Liver (tissue), 9 donors: ENCODE results near the gene ZNF541. TPM values are rescaled to one million over a fixed set of nuclear protein-coding genes. Genes with fewer than 3 reads are reported as not detected.

ENCODE experiments used
- DNase-seq: peaks from one replicate; pipeline ENCODE4 v3.0.0-alpha.2; 2017; ENCODE audit warnings: low spot score
- H3K27ac ChIP-seq, 2 donors: one replicate each; pipeline ENCODE4 v1.7.0; 2013; ENCODE audit warnings: inconsistent platforms in 2 of 2, low read length in 2 of 2, control low read depth in 1 of 2, low read depth in 1 of 2, mild to moderate bottlenecking in 1 of 2
- H3K27me3 ChIP-seq, 4 donors: one replicate each; pipeline versions ENCODE4 v1.6.1 to v1.7.0; 2013; ENCODE audit warnings: low read length in 3 of 4, inconsistent platforms in 1 of 4, mild to moderate bottlenecking in 1 of 4, moderate library complexity in 1 of 4; ENCODE audit not compliant: control insufficient read depth in 4 of 4, insufficient read depth in 4 of 4
- H3K36me3 ChIP-seq, 4 donors: one replicate each; pipeline versions ENCODE4 v1.6.1 to v1.7.0; 2013; ENCODE audit warnings: low read length in 3 of 4, mild to moderate bottlenecking in 3 of 4, low read depth in 1 of 4, moderate library complexity in 1 of 4; ENCODE audit not compliant: control insufficient read depth in 4 of 4, insufficient read depth in 3 of 4
- H3K4me1 ChIP-seq, 4 donors: one replicate each; pipeline versions ENCODE4 v1.6.1 to v1.7.0; 2013; ENCODE audit warnings: low read length in 3 of 4, mild to moderate bottlenecking in 3 of 4, moderate library complexity in 1 of 4; ENCODE audit not compliant: control insufficient read depth in 4 of 4, insufficient read depth in 4 of 4
- H3K4me3 ChIP-seq, 3 donors: one replicate each; pipeline versions ENCODE4 v1.6.1 to v1.7.0; 2013; ENCODE audit warnings: low read length in 3 of 3, control low read depth in 1 of 3, low read depth in 1 of 3, mild to moderate bottlenecking in 1 of 3
- H3K9ac ChIP-seq, 2 donors: one replicate each; pipeline ENCODE4 v1.7.0; 2013; ENCODE audit warnings: low read length in 2 of 2, mild to moderate bottlenecking in 2 of 2, moderate library complexity in 2 of 2, control low read depth in 1 of 2, low read depth in 1 of 2
- H3K9me3 ChIP-seq, 4 donors: one replicate each; pipeline versions ENCODE4 v1.6.1 to v1.7.0; 2013; ENCODE audit warnings: low read length in 3 of 4; ENCODE audit not compliant: control insufficient read depth in 4 of 4
- EGR1 ChIP-seq, 2 donors: IDR thresholded peaks; 2 replicates each; pipeline ENCODE4 v1.6.1; 2016 to 2018; ENCODE audit warnings: antibody characterized with exemption in 2 of 2, low read depth in 2 of 2
- FOXA1 ChIP-seq: IDR thresholded peaks from 2 replicates; pipeline ENCODE4 v1.6.1; 2016; ENCODE audit warnings: antibody characterized with exemption
- FOXA2 ChIP-seq: IDR thresholded peaks from 2 replicates; pipeline ENCODE4 v1.6.1; 2016; ENCODE audit warnings: antibody characterized with exemption
- GABPA ChIP-seq, 2 donors: IDR thresholded peaks in 1 of 2; conservative IDR thresholded peaks in 1 of 2; 2 replicates each; pipeline ENCODE4 v1.6.1; 2016; ENCODE audit warnings: antibody characterized with exemption in 2 of 2, mild to moderate bottlenecking in 1 of 2, moderate library complexity in 1 of 2
- HNF4A ChIP-seq, 2 donors: conservative IDR thresholded peaks; 2 replicates each; pipeline ENCODE4 v1.6.1; 2016; ENCODE audit warnings: antibody characterized with exemption in 2 of 2, mild to moderate bottlenecking in 2 of 2
- HNF4G ChIP-seq: IDR thresholded peaks from 2 replicates; pipeline ENCODE4 v1.6.1; 2016; ENCODE audit warnings: antibody characterized with exemption
- JUND ChIP-seq, 2 donors: IDR thresholded peaks; 2 replicates each; pipeline ENCODE4 v1.6.1; 2016; ENCODE audit warnings: antibody characterized with exemption in 2 of 2
- NR2F2 ChIP-seq: IDR thresholded peaks from 2 replicates; pipeline ENCODE4 v1.6.1; 2016; ENCODE audit warnings: antibody characterized with exemption
- RAD21 ChIP-seq, 2 donors: IDR thresholded peaks; 2 replicates each; pipeline ENCODE4 v1.6.1; 2016; ENCODE audit warnings: antibody characterized with exemption in 2 of 2, mild to moderate bottlenecking in 2 of 2
- RXRA ChIP-seq, 2 donors: IDR thresholded peaks; 2 replicates each; pipeline ENCODE4 v1.6.1; 2017 to 2018; ENCODE audit warnings: antibody characterized with exemption in 2 of 2, mild to moderate bottlenecking in 1 of 2
- SP1 ChIP-seq: IDR thresholded peaks from 2 replicates; pipeline ENCODE4 v1.6.1; 2018; ENCODE audit warnings: antibody characterized with exemption, mild to moderate bottlenecking
- TAF1 ChIP-seq: conservative IDR thresholded peaks from 2 replicates; pipeline ENCODE4 v1.6.1; 2016; ENCODE audit warnings: antibody characterized with exemption, mild to moderate bottlenecking
- YY1 ChIP-seq: IDR thresholded peaks from 2 replicates; pipeline ENCODE4 v1.6.1; 2016; ENCODE audit warnings: antibody characterized with exemption, mild to moderate bottlenecking
- WGBS: extraction: QIAGEN DNeasy Blood & Tissue Kit; methylation state at CpG from one replicate; pipeline ENCODE4 v1.1.7; 2013; 5-methylcytosine and 5-hydroxymethylcytosine counted together
- polyA plus RNA-seq, 2 donors: library from polyadenylated mRNA; stranded (reverse) in 1 of 2; unstranded in 1 of 2; fragments of 200-250 nt in 1 of 2; fragments of >200 nt in 1 of 2; fragmentation: Nextera tagmentation in 1 of 2; extraction: Ambion mirVana in 1 of 2; gene quantifications; one replicate each; pipeline versions ENCODE4 v1.2.1 to v1.2.3, GENCODE V29; 2013 to 2015
- total RNA-seq, 2 donors: library from RNA; depleted of rRNA; stranded (reverse); fragments of >200 nt; gene quantifications; one replicate each; pipeline ENCODE4 v1.2.3, GENCODE V29; 2014
- TF ChIP-seq, protein P1 (sequence below): IDR thresholded peaks from 2 replicates; pipeline ENCODE4 v1.6.1; 2016; ENCODE audit warnings: antibody characterized with exemption
- TF ChIP-seq, protein P2 (sequence below): IDR thresholded peaks from 2 replicates; pipeline ENCODE4 v1.6.1; 2016; ENCODE audit warnings: antibody characterized with exemption, mild to moderate bottlenecking
- TF ChIP-seq, protein P3 (sequence below): IDR thresholded peaks from 2 replicates; pipeline ENCODE4 v1.6.1; 2016; ENCODE audit warnings: antibody characterized with exemption
- TF ChIP-seq, protein P4 (sequence below): IDR thresholded peaks from 2 replicates; pipeline ENCODE4 v1.6.1; 2016; ENCODE audit warnings: antibody characterized with exemption
- TF ChIP-seq, protein P5 (sequence below): fragments of 150-350 bp; IDR thresholded peaks from 2 replicates; pipeline ENCODE4 v1.5.1; 2017; ENCODE audit warnings: improper control_type of control experiment, low read depth, low read length; ENCODE audit not compliant: missing input control
- donor health status: healthy.
- donor health status: healthy.
- donor health status: healthy.
- donor health status: healthy.
- donor health status: healthy.

ZNF541 gene
- total and polyA plus RNA-seq, 4 donors, result 0.05 to 0.09 (median 0.08) TPM; not detected in 1

DNA sequence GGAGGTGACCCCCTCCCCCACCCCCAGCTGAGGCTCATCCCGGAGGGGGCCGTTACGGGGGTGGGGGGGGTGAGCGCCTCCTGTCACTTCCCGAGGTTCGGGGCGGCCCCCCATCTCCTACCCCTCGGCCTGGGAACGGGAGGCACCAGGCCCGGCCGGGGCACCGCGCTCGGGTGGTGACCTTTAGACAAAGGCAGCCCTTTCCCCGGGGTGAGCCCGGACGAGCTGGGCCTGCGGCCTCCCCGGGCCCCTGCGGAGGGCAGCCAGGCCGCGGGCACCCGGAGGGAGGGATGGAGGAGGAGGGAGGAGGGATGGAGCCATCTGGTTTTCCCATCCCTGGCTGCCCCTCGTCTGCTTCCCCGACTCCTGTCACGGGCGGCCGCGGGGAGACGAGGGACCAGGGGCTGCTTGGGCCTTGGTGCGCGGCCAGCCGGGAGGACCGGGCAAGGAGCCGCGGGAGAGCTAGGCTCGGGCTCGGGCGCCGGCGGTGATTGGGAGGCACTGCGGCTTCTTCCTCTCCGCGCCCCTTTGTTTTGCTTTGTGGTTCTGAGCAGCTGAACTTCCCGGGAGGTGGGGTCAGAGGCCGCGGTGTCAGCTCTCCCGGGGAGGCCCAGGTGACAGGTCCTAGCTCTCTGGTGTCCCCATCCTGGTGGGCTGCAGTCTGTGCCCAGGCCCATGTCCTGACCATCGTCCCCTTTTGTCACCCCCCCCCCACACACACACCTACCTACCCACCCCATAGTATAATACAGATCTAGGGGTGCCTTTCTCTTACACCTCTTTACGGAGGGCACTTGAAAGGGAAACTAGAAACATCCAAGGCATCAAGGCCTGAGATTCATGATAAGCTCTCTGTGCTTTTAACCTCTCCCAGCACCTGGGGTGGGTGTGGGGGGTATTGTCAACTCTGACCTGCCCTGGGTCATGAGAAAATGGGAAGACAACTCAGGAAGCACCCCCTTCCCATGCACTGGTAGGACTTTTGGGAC, 37.3 kb upstream of the ZNF541 start:
- Histone ChIP-seq H3K4me3 (peak overlapping the region; percentile 57 to 94 (median 72)), H3K4me1 (peaks cover 8 to 28% (median 16%) of the 10 kb centered on the region in 4 donors), H3K9me3 (no peaks in the 10 kb centered on the region), H3K9ac (peak overlapping the region in 1 of 2 donors; percentile 53), H3K27me3 (no peaks in the 10 kb centered on the region), H3K27ac (peak overlapping the region; percentile 81 to 87), H3K36me3 (no peaks in the 10 kb centered on the region)
- under 1% methylated on average over 50 of the region's 50 CpGs for WGBS
- peak; percentile 58 for DNase-seq
- TF ChIP-seq RXRA (IDR thresholded peaks at IDR 0.05) (peak; percentile 87 to 88), TAF1 (peak; percentile 20), HNF4G (no peak), FOXA2 (no peak), YY1 (no peak), EGR1 (IDR thresholded peaks at IDR 0.05; ENCODE audit: low read depth in 2 of 2) (no peak), RAD21 (IDR thresholded peaks at IDR 0.05) (peak; percentile 21 to 24), FOXA1 (no peak), JUND (IDR thresholded peaks at IDR 0.05) (no peak), NR2F2 (no peak), HNF4A (conservative IDR thresholded peaks at IDR 0.05) (peak in 1 of 2 donors; percentile 23), SP1 (peak; percentile 12), GABPA (IDR thresholded peaks at IDR 0.05 in 1 of 2, conservative IDR thresholded peaks at IDR 0.05 in 1 of 2) (no peak)
- TF ChIP-seq, protein P1, sequence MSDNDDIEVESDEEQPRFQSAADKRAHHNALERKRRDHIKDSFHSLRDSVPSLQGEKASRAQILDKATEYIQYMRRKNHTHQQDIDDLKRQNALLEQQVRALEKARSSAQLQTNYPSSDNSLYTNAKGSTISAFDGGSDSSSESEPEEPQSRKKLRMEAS, result no peak
- TF ChIP-seq, protein P2, sequence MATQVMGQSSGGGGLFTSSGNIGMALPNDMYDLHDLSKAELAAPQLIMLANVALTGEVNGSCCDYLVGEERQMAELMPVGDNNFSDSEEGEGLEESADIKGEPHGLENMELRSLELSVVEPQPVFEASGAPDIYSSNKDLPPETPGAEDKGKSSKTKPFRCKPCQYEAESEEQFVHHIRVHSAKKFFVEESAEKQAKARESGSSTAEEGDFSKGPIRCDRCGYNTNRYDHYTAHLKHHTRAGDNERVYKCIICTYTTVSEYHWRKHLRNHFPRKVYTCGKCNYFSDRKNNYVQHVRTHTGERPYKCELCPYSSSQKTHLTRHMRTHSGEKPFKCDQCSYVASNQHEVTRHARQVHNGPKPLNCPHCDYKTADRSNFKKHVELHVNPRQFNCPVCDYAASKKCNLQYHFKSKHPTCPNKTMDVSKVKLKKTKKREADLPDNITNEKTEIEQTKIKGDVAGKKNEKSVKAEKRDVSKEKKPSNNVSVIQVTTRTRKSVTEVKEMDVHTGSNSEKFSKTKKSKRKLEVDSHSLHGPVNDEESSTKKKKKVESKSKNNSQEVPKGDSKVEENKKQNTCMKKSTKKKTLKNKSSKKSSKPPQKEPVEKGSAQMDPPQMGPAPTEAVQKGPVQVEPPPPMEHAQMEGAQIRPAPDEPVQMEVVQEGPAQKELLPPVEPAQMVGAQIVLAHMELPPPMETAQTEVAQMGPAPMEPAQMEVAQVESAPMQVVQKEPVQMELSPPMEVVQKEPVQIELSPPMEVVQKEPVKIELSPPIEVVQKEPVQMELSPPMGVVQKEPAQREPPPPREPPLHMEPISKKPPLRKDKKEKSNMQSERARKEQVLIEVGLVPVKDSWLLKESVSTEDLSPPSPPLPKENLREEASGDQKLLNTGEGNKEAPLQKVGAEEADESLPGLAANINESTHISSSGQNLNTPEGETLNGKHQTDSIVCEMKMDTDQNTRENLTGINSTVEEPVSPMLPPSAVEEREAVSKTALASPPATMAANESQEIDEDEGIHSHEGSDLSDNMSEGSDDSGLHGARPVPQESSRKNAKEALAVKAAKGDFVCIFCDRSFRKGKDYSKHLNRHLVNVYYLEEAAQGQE, result peak; percentile 63
- TF ChIP-seq, protein P3, sequence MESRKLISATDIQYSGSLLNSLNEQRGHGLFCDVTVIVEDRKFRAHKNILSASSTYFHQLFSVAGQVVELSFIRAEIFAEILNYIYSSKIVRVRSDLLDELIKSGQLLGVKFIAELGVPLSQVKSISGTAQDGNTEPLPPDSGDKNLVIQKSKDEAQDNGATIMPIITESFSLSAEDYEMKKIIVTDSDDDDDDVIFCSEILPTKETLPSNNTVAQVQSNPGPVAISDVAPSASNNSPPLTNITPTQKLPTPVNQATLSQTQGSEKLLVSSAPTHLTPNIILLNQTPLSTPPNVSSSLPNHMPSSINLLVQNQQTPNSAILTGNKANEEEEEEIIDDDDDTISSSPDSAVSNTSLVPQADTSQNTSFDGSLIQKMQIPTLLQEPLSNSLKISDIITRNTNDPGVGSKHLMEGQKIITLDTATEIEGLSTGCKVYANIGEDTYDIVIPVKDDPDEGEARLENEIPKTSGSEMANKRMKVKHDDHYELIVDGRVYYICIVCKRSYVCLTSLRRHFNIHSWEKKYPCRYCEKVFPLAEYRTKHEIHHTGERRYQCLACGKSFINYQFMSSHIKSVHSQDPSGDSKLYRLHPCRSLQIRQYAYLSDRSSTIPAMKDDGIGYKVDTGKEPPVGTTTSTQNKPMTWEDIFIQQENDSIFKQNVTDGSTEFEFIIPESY, result no peak
- TF ChIP-seq, protein P4, sequence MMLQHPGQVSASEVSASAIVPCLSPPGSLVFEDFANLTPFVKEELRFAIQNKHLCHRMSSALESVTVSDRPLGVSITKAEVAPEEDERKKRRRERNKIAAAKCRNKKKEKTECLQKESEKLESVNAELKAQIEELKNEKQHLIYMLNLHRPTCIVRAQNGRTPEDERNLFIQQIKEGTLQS, result no peak
- TF ChIP-seq, protein P5, sequence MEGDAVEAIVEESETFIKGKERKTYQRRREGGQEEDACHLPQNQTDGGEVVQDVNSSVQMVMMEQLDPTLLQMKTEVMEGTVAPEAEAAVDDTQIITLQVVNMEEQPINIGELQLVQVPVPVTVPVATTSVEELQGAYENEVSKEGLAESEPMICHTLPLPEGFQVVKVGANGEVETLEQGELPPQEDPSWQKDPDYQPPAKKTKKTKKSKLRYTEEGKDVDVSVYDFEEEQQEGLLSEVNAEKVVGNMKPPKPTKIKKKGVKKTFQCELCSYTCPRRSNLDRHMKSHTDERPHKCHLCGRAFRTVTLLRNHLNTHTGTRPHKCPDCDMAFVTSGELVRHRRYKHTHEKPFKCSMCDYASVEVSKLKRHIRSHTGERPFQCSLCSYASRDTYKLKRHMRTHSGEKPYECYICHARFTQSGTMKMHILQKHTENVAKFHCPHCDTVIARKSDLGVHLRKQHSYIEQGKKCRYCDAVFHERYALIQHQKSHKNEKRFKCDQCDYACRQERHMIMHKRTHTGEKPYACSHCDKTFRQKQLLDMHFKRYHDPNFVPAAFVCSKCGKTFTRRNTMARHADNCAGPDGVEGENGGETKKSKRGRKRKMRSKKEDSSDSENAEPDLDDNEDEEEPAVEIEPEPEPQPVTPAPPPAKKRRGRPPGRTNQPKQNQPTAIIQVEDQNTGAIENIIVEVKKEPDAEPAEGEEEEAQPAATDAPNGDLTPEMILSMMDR, result peak; percentile 2
